ENCODE results near the gene SCGB3A1.

The SCGB3A1 gene

GRCh38 chr5:180625125-180625790, 34.0 kb upstream of the SCGB3A1 start:
- DNase-seq, result no peak

GRCh38 chr5:180624587-180624986, 33.3 kb upstream of the SCGB3A1 start:
- DNase-seq, result no peak

GRCh38 chr5:180623844-180624243, 32.5 kb upstream of the SCGB3A1 start:
- DNase-seq, result no peak

GRCh38 chr5:180623411-180623834, 32.1 kb upstream of the SCGB3A1 start:
- DNase-seq, result no peak

DNA sequence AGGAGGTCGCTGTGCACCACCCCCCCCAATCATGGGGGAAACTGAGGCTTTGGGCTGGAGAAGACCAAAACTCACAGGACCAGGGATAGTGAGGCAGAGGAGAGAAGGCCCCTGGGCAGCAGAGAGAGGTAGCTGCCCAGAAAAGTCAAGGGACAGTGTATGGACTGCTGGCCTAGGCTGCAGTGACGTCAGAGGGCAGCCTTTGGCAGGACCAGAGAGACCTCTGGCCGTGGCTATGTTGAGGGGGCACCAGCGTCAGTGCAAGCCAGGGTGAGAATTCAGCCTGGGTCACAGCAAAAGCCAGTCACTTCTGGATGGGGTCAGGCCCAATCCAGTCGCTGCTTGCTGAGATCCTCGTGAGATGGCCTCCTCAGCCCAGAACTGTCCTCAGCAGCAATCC, 31.6 kb upstream of the SCGB3A1 start:
- no peak for DNase-seq

DNA sequence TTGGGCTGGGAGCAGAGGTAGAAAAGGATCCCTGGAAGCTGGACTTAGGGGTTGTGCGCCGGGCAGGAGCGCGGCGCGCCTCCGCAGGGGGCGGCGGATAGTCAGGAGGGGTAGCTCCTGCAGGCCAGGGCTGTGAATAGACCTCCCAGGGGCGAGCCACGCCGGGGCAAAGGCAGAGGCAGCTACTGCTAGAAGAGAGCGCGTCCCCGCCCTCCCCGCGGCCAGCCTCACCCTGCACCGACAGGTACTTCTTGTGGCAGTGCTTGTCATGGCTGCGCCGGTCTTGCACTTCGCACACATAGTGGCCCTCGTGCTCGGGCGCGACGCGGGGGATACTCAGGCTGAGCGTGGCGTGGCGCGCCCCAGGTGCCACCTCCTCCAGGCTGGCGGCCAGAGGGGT, 30.0 kb upstream of the SCGB3A1 start:
- no peak for DNase-seq

GRCh38 chr5:180620014-180620413, 28.7 kb upstream of the SCGB3A1 start:
- DNase-seq, result no peak

DNA sequence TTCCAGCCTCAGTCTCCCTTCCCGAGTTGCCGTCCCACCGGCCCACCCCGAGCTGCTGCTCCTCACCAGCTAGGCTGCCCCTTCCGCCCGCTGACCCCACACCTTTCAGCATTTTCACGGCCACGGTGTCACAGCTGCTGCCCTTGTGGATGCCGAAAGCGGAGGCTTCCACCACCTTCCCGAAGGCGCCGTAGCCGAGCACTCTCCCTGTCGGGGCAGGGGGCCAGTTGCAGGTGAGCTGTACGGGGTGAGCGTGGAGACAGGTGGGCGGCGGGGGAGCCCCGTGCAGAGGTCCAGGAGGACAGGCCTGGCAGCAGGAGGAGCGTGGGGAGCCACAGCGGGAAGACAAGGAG, 28.2 kb upstream of the SCGB3A1 start:
- no peak for DNase-seq

DNA sequence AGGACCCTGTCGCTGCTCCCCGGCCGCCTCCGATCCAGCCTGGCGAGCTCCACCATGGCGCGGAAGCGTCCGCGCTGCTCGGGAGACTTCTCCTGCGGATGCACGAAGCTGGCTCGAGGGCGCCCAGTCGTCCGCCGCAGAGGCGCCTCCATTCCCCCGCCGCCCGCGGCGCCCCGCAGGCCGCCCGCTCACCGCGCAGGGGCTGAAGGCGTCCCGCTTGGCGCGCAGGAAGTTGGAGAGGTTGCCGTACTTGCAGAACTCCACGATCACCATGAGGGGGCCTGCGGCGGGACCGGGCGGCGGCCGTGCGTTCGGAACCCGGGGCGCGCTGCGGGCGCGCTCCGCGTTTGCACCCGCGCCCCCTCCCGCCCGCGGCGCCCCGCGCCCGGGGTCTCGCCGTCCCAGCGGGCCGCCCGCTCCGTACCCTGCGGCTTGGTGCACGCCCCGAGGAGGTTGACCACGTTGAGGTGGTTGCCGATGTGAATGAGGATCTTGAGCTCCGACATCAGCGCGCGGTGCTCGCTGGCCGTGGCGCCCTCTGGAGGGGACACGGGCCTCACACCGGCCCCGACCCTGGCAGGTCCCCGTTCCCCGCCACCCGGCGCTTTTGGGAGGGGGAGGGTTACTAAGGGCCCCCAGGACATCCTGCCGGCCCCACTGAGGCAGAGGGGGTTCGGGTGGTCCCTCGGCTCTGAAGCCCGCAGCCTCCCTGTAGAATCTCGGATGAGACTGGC, 27.7 kb upstream of the SCGB3A1 start:
- peak; percentile 30 to 32 for DNase-seq

DNA sequence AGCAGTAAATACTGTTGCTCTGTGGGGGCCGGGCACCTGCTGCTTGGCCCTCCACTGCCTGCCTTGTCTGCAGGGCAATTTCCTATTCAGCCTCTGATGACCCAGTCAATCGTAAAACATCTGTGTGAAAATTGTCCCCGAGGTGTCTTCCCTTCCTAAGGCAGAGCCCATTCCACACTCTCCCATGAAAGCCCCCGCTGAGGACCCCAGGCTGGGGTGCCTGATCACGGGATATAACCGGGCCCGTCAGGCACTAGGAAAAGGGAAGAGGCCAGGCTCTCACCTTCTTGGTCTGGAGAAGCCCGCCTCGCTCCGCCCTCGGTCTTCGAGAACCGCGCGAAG, 27.2 kb upstream of the SCGB3A1 start:
- DNase-seq, result peak in 1 of 2 experiments; percentile 4

DNA sequence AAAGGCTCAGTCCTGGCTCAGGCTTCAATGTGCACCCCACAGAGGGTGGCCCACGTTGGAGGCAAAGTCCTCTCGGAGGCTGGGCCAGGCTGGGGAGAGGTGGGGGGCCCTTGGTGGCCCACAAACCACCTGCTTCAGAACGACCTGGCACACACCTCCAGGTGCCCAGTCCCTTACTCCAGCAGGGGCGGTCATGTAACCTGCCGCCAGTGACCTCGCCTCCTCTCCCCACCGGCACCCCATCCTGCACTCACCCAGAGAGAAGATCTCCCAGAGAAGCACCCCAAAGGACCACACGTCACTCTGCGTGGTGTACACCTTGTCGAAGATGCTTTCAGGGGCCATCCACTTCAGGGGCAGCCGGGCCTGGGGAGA, 22.5 kb upstream of the SCGB3A1 start:
- DNase-seq, result no peak

- no peak for DNase-seq
Observed at GRCh38 chr5:180613188-180613813, 22.0 kb upstream of the SCGB3A1 start.

GRCh38 chr5:180612683-180613082, 21.4 kb upstream of the SCGB3A1 start:
- DNase-seq, result no peak

DNA sequence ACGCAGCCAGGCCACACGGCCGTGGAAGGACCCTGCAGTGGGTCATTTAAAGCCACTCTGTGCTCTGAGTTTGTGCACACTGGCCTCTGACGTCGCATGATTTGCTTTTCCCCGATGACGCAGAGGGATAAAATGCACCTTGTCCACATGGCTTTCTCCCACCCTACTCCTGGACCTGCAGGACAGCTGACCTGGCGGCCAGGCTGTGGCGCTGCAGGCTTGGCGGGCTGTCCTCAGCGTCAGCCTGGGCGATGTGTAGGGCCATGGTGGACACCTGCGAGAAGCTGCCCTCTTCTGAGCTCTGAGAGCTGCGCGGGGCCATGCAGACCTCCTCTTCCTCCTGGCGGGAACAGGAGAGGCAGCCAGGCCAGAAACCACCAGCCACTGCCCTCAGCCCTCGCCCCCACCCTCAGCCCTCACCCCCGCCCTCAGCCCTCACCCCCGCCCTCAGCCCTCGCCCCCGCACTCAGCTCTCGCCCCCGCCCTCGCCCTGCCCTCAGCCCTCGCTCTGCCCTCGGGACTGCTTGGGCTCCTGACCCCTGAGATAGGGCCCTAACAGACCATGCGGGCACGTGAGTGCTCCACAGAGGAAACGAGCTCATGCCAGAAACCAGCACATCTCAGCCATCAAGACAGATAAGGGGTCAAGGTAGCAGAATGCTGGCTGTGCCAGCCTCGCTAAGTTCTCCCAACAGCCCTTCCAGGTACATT, 20.0 kb upstream of the SCGB3A1 start:
- no peak for DNase-seq

- DNase-seq, result no peak
Observed at GRCh38 chr5:180609817-180610550, 18.7 kb upstream of the SCGB3A1 start.

DNA sequence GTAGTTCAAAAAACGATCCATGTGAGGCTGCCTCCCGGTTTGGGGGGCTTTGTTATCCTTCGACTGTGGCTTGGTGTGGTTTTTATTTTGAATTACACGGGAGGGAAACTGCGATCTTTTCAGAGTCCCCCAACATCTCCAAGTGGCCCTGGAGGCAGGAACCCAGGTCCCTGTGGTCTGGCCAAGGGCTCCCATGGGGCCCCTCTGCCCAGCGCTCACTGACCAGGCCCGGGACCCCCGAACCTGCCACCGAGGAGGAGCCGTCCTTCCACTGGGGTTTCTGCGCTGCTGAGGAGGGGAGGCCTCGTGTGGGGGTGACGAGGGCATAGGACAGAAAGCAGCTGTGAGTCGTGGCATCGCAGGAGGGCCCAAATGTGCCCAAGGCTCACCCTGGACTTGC, 18.1 kb upstream of the SCGB3A1 start:
- no peak for DNase-seq

DNA sequence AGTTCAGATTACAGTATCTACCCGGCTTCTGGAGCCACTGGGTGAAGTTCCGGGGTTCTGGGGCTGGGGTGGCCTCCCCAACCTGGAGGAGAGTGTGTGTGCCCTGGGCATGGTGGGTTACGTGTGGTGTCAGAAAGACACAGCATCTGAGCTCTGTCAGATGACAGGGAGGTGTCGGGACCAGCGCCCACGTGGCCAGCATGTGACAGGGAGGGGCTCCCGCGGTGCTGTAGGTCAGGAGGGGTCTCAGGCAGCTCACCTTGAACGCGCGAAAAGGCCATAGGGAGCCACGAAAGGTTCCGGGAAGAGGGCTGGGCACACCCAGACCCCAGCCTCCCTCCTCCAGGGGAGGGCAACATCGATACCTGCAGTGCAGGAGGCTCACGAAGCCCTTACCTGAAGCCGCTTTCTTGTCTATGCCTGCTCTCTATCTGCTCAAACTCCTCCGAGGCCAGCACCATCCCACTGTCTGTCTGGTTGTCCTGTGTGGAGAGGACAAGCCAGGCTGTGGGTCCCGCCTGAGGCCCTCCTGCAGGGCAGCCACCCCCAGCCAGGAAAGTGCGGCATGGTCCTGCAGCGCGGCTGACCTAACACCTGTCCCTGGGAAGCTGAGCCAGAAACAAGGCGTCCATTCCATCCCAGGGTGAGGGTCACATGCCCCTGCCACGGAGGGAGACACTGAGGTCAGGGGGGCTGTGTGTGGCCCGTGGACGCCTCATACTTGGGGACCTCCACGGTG, 17.4 kb upstream of the SCGB3A1 start:
- no peak for DNase-seq

- DNase-seq, result no peak
Observed at GRCh38 chr5:180607861-180608571, 16.7 kb upstream of the SCGB3A1 start.

- no peak for DNase-seq
Observed at GRCh38 chr5:180606215-180606785, 15.0 kb upstream of the SCGB3A1 start.

DNA sequence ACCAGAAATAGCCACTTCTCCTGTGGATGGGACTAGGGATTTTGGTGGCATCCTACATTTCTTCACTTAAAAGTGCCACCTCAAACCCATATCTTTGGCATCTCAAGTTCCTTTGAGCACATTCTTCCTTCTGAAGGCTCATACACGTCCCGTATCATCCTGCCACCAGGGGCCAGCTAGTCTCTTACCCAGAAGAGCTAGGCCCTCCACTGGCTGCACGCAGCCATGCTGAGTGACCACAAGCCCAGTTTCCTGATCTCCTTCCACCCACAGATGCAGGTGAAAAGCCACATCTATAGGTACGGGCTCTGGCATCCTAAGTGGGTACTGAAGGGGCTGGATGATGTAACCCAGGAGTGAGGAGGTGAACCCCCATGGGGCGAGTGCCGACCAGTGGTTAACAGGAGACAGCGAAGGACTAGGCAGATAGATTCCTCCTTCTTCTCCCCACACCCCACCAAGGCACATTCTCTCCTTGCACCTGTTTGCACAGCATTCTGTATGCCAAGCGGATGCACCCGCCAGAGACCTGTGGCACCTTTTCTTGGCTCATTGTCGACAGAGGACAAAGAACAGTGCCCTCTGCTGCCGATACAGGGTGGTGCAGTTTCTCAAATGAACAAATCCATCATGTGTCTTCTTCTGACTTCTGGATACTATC, 14.4 kb upstream of the SCGB3A1 start:
- DNase-seq, result peak; percentile 23 to 40

- no peak for DNase-seq
Observed at GRCh38 chr5:180604271-180604670, 13.0 kb upstream of the SCGB3A1 start.

All from AML-193 (cell line).